ENCODE measurements around the gene NT5DC3. TPM values are rescaled to one million over a fixed set of nuclear protein-coding genes. Genes with fewer than 3 reads are reported as not detected.

The NT5DC3 gene
- polyA plus RNA-seq, result 2.4 and 2.9 TPM in 2 replicates

GRCh38 chr12:103840876-103841689, at the start of gene NT5DC3:
TSS of gene NT5DC3 (minus strand) at chr12:103841234. CDS start at chr12:103841156, 78 bp downstream.

Other genes with a start within 250 kb of the NT5DC3 start
- gene HSP90B1, start 89.2 kb upstream of the NT5DC3 start, polyA plus RNA-seq, result 426 and 432 TPM in 2 replicates
- 12.9 and 16.4 TPM in 2 replicates for gene TDG, start 124.6 kb upstream of the NT5DC3 start, polyA plus RNA-seq
- gene GLT8D2, start 209.0 kb upstream of the NT5DC3 start, polyA plus RNA-seq, result 0.28 and 0.60 TPM in 2 replicates
- gene HCFC2, start 223.3 kb upstream of the NT5DC3 start, polyA plus RNA-seq, result 15.6 and 16.7 TPM in 2 replicates

Data from Purkinje cell (primary cell).